Middle frontal gyrus (tissue), 1 donor: ENCODE data around the gene BRD7.
A peak's percentile ranks its signal among the peaks of the same experiment; 100 is the strongest.

ENCODE experiments used
- DNase-seq: peaks from one replicate; pipeline ENCODE4 v3.0.0-alpha.2; 2015; ENCODE audit warnings: low spot score; ENCODE audit errors: extremely low spot score

The BRD7 gene

DNA sequence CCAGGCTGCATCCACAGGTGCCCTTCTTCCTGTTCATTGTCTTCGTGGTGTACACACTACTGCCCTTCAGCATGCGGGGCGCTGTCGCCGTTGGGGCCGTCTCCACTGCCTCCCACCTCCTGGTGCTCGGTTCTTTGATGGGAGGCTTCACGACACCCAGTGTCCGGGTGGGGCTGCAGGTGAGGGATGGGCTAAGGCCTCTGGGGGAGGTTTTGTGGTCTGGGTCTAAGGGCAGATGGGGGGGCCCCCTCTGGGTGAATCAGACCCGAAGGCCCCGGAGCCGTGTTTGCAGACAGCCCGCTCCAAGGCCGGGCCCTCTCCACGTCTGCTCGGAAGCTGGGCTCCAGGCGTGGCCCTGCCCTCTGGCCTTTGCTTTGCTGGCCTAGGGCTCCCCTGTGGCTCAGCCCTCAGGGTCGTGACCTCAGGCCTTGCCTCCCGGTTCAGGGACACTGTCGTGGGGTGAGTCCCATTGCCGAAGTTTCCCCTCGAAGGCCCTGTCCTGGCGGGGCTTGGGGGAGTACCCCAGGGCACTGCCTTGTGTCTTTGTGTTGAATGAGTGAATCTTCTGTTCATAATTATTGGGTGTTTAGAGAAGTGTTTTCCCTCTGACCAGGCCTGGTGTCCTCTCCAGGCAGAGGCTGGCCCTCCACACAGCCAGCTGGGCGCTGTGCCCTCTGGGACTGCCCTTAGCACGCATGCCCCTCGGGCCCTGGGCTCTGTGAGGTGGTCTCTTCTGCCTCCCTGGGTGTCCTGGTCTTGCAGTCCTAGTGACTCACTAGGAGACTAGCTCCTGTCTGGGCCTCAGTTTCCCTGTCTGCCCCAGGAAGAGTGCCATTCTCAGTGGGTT lies 76.8 kb downstream of the BRD7 start:
- no peak for DNase-seq

DNA sequence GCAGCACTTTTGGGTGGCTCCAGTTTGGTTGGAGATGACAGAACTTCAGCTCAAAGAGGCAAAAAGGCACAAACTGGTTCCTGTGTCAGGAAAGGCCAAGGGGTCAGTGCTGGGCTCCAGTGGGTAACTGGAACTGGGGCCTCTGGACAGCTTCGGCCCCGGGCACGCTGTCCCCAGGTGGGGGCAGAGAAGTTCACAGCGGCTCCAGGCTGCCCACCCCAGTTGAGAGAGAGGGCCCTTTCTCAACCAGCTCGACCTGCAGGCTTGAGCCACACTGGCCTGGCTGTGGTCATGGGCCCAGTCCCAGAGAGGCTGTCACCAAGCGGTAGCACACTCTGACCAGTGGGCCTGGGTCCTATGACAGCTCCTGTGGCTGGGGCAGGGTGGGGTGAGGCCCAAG lies 77.9 kb downstream of the BRD7 start:
- no peak for DNase-seq

DNA sequence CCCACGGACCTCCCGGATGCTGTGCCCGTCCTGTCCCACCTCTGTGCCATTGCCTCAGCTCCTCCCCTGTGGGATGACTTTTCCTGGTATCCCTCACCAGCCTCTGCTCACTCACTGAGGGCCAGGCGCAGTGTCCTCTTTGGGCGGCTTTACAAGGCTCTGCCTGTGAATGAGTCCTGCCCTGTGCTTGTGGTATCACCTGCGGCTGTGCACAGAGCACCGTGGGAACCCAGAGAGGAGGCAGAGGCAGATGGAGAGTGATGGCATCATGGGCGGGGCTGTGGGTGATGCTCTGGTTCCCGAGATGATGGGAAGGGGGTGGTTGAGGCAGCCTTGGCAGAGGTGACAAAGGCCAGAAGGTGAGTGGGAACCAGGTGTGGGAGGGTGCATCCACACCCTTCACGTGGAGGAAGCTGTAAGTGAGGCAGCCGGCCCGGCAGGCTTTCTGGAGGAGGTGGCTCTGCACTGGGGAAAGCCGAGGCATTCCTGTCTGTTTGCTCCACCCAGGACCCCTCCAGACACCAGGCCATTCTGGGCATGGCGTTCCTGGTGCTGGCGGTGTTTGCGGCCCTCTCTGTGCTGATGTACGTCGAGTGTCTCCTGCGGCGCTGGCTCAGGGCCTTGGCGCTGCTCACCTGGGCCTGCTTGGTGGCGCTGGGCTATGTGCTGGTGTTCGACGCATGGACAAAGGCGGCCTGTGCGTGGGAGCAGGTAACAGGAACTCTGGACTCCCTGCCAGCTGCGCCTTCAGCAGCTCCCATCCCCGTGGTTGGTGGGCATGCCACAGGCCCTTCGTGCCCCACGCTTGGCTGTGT lies 78.6 kb downstream of the BRD7 start:
- DNase-seq: no peak

DNA sequence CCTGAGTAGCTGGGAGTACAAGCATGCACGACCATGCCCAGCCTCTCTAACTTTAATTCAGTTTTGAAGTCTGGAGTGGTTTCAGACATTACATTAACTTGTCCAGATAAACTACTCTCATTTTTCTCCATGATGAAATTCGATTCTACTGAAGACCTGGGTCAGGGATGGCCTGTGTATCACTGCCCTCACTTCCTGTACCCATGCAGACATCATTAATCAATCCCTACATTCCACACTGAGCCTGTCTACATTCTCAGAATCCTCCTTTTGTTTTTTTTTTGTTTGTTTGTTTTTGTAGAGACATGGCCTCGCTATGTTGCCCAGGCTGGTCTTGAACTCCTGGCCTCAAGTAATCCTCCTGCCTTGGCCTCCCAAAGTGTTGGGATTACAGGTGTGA lies 79.9 kb downstream of the BRD7 start:
- DNase-seq: no peak

DNA sequence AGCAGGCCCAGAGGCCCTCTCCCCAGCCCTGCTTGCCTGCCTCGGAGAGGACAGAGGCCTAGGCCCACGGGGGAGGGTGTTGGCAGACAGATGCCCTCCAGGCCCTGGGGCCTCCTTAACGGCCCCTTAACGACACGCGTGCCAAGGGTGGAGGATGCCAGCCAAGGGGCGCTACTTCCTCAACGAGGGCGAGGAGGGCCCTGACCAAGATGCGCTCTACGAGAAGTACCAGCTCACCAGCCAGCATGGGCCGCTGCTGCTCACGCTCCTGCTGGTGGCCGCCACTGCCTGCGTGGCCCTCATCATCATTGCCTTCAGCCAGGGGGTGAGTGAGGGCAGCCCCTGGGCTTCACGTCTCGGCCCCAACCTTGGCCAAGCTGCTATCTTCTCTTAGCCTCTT lies 80.8 kb downstream of the BRD7 start:
- no peak for DNase-seq

DNA sequence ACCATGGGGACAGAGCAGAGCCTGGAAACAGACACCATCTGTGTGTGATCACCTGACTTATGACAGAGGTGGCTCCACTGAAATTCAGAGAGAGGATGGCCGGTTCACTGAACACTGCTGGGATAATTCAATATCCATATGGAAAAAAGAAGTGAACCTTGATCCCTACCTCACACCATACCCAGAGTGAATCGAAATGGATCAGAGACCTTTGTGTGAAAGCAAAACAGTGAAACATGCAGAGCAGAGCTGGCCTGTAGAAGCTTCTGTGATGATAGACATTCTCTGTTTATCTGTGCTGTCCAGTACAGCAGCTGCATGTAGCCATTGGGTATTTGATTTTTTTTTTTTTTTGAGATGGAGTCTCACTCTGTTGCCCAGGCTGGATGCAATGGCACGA lies 82.1 kb downstream of the BRD7 start:
- DNase-seq: no peak

DNA sequence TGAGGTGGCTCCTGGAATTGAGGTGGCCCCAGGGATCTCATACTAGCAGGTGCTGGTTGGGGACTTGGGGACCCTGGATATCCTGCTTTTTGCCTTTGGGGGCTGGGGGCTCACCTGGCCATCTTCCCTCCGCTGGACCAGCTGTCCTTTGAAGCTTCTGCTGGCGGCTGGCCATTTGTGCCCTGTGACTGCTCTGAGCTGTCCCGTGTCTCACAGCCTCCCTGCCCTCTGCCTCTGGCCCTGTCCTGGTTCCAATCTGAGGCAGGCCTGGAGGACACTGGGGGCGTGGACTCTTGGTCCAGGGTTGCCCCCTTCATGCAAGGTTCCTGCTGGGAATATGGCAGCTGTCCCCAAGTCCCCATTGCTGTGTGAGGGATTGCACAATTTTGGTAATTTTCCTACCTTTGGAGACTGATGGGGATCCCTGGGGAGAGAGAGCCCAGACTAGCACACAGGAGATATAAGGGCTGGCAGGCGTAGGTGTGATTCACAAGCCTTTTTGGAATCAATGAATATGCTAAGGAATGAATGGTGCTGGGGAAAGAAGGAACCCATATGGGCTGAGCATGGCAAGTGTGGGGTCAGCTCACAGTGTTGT lies 83.3 kb downstream of the BRD7 start:
- DNase-seq: no peak

DNA sequence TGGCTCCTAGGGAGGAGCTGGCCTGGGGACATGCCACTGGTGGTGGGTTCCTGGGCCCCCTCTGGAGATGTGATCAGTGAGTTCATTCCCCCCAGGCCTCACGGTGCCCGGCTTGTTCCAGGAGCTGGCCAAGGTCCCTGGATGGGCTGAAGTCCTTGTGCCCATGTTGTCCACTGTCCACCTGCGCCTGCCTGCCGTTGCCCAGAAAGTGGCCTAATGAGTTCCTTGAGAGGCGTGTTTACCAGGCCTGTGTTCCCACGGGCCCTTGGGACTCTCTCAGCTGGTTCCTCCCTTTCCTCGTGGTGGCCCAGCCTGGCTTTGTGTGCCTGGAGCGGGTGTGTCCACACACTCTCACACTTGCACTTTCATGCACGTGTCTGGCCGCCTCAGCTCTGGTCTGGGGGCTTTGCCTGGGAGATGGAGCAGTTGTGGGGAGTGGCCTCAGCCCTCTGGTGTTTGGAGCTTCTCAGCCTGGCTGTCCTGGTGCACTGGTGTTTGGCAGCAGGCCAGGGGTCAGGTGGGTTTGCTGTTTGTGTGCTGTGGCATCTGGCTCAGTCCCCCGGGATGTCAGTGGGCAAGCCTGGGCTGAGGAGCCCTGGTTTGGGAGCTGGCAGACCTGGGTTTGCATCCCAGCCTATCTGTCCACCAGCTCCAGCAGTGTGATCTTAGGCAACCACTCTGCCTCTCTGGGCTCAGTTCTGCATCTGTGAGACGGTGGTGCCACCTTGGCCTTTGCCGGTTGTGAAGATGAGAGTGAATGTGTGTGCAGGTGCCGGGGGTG lies 84.5 kb downstream of the BRD7 start:
- DNase-seq: no peak

DNA sequence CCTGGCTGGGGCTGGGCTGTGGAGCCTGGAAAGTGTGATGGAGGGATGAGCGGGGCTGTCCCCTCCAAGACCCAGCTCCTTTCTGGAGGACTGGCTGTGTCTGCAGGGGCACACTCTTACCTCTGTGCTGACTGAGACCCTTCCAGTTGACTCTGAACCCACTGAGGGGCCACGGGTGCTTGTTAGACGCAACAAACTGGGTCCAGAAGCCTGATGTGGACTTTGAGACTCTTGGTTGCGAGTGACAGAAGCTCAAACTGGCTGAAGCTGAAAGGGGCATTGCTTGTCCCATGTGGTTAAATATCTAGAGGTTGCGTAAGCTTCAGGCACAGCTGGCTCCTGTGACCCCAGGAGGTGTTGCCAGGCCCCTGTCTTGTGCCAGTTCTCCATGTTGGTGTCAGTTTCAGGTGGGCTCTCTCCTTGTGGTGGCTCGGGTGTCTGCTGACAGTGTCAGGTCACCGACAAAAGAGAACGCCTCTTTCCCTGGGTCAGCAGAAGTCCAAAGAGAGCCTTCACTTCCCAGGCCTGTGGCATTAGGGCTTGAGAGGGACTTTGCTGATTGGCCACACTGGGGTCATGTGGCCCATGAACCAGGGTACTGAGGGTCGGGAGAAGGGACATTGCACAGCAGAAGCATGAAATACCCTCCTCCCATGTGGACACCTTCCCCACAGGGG lies 85.7 kb downstream of the BRD7 start:
- DNase-seq: no peak

DNA sequence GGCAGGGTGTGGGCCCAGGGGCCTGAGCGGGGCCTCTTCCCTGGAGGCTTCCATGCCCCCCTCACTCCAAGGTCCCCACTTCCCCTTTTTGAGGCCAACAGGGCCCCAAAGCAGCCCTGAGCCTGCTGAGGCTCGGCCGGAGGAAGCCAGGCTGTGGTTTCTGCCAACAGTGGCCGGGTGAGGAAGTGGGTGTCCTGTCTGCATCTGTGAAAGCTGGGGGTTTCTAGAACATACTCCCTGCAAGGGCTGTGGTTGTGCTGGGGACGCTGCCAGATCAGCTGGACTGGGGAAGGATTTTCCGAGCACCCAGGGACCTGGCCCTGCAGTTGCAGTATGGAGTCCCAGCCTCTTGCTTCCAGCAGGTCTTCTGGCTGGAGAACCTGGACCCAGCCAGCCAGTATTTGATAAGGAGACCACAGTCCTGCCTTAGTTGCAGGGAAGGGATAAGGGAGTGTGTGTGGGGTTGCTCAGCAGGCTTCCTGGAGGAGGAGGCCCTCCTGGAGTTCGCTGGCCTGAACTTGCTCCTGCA lies 86.7 kb downstream of the BRD7 start:
- peak; percentile 9 for DNase-seq

DNA sequence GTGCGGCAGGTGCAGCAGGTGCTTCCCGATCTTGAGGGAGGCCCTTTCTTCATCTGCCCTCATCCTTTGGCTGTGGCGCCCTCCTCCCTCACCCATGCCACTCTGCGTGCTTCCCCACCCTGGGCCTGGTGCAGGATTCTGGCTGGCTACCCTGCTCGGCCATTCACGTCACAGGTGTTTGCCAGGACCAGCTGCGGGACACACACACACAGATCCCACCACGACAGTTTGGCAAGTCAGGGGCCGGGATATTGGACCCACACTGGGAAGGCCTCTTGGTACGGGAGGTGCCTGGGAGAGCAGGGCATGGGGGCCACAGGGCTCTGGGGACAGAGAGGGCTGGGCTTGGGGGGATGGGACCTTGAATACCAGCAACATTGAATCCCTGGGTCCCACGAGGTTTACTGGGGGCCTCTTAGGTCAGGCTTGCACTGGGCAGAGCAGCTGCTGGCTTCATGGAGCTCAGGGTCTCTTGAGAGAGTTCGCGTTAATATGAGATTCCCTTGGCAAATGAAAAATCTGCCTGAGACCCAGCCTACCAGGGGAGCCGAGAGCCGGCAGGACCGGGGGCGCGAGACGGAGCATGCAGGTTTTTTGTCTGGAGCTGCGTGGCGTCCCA lies 87.3 kb downstream of the BRD7 start:
- DNase-seq: no peak

DNA sequence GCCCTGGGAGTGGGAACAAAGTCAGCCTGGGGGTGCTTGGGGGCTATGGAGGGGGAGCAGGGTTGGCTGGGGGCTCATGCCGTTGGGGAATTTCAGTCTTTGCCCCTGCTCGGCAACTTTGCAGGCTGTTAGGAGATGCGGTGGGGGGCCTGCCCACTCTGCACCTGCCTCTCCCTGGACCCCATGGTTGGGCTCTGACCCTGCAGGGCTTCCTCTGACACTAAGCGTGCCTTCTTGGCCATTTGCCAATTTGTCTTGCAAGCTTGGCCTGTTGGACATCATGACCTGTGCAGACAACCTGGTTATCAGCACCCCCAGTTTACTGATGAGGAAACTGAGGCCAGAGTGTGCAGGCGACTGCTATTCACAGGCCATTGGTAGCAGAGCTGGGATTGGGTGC lies 87.9 kb downstream of the BRD7 start:
- no peak for DNase-seq

DNA sequence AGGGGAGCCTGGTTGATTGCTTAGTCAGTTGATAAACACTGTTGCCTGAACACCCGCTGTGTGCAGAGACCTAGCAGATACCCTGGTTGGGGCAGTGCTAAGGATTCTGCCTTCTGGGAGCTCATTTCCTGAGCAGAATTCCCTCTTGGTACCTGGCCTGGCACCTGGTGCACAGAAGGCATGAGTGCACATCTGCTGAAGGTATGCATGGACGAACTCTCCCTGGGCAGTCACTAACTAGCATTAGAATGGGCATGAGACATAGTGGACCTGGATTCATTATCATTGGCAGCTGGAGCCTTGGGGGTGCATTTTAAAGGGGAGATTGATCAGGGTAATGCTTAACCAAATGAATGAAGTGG lies 89.3 kb downstream of the BRD7 start:
- no peak for DNase-seq

DNA sequence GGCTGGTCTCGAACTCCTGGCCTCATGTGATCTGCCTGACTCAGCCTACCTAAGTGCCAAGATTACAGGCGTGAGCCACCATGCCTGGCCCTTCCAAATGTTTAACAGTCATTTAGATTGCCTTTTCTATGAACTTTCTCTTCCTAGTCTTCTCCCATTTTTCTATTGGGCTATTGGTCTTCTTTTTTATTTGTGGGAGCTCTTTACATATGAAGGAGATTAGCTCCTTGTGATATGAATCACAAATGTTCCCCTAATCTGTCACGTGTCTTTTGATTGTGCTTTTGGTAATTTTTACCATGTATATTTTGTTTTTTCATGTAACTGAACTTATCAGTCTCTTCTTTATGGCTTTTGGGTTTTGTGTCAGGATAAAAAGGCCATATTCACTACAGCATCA lies 90.5 kb downstream of the BRD7 start:
- no peak for DNase-seq

DNA sequence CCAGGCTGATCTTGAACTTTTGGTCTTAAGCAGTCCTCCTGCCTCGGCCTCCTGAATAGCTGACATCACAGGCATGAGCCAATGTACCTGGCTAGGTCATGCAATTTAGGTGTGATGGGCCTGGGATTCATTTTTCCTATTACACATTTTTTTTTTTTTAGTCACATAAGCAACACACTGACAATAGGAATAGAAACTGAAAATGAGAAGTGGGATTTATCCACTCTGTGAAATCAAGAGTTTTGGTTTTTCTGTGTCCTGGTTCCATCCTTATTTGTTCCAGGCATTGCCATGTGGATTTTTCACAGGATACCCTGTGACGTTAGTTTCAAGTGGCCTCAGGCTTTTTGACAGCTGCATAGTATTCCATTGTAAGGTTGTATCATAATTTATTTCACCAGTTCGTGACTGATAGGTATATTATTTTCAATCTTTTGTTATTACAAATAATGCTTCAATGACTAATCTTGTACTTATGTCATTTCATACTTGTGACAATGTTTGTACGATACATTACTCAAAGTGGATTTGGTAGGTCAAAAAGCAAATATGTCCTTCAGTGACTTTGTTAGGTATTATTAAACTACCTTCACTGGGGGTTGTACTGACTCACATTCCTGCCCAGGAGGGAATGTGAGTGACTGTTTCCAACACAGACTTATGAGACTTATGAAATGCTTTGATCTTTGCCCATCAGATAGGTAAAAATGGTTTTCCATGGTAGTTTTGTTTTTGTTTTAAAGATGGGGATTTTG lies 91.8 kb downstream of the BRD7 start:
- no peak for DNase-seq

DNA sequence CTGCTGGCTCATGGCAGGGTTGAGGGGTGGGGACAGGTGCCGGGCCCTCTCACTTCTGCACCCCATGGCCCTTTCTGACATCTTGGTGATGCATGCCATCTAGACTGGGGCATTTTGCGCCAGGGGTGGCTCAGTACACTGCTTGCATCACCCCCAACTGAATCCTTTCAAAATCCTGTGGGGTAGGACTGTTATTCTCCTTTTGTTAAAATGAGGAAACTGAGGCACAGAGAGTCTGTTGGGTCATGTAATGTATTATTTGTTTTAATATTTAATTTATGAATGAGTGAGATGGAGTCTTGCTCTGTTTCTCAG lies 92.5 kb downstream of the BRD7 start:
- no peak for DNase-seq

DNA sequence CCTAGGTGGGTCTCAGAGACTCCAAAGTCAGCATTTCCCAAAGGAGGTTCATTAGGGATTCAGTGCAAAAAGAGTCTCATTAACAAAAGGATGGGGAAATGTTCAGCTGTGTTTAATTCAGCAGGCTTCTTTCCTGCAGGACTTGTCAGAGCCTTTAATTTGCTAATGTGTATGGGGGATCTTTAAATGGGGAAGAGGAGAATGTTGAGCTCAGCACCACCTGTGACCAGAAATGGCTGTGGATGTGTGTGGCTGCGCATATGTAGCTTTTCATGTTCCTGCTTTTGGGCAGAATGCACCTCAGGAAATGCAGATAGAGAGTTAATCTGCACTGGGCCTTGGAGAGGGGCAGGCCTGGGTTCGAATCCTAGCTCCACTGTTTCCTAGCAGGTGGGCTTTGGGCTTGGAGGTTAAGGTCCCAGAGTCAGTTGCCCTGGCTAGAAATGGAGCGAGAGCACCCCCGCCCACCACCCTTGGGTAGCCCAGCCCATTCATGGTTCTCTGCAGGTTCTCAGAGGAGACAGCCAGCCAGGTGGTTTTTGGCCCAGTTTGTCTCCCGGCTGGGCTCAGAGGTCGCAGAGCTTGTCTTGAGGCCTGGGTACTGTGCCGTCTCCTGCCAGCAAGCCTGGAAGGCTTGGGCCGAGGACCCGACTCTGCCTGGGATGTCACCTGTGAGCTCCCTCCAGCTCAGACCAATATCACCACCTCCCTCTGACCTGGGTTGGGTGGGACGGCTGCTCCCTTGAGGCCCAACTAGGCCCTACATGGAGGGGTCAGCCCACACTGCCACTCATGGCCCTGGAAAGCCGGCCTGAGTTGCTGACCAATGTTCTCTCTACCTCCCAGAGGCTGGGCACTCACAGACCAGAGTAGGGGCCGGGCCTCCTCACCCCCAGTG lies 93.1 kb downstream of the BRD7 start:
- DNase-seq: no peak

DNA sequence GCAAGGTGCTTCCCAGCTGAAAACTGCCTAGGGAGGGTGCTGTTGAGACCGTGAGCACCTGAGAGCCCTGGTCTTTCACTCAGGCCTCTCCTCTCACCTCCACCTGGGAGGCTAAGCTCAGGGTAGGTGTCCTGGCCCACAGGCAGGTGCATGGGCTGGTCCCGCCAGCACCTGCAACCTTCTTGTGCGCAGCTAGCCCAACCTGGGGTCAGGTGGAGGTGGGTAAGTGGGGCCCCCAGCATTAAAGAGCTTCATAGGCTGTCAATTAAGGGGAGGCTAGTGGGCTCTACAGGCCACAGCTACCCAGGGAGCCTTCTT lies 93.7 kb downstream of the BRD7 start:
- no peak for DNase-seq
